ENCODE results near the gene MYO7B. TPM values are rescaled to one million over a fixed set of nuclear protein-coding genes. Genes with fewer than 3 reads are reported as not detected.

MYO7B gene
- total RNA-seq, 6 experiments from 2014 or later = 0.74 to 1.3 (median 0.98) TPM

GRCh38 chr2:127609031-127609751, 73.7 kb downstream of the MYO7B start:
- H3K9me3 Mint-ChIP-seq = peaks cover 21% of the 10 kb centered on the region
- H3K27me3 Mint-ChIP-seq (ENCODE audit: insufficient read depth) = no peaks in the 10 kb centered on the region; the same call in 1 of the 2 replicates
- no peak for TF ChIP-seq CTCF (IDR thresholded peaks at IDR 0.05)
- peaks cover 35% of the 10 kb centered on the region for H3K36me3 Mint-ChIP-seq (ENCODE audit: low read depth)
- DNase-seq = no peak
- H3K4me3 Mint-ChIP-seq = no peak overlapping the region
- H3K4me1 Mint-ChIP-seq (ENCODE audit: low read depth) = peaks cover 3% of the 10 kb centered on the region
- no peak overlapping the region for H3K27ac Mint-ChIP-seq

DNA sequence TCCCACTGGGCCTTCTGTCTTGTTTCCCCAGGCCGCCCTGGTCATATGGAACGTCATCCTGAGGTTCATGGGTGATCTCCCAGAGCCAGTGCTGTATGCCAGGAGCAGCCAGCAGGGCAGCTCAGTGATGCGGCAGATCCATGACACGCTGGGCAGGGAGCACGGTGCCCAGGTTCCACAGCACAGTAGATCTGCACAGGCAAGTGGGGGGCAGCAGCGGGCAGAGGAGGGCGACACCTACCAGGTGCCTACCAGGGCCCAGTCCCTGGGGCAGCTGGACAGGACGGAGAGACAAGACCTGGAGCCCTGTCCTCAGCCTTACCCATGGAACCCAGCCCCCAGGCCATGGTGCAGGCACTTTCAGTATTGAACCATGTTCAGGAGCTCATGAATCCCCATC, 74.3 kb downstream of the MYO7B start:
- no peak overlapping the region for H3K4me3 Mint-ChIP-seq
- DNase-seq = no peak
- H3K27ac Mint-ChIP-seq = no peak overlapping the region
- TF ChIP-seq CTCF (IDR thresholded peaks at IDR 0.05) = no peak
- H3K9me3 Mint-ChIP-seq = peaks cover 17% of the 10 kb centered on the region
- H3K27me3 Mint-ChIP-seq (ENCODE audit: insufficient read depth) = no peaks in the 10 kb centered on the region; the same call in 1 of the 2 replicates
- H3K36me3 Mint-ChIP-seq (ENCODE audit: low read depth) = peaks cover 28% of the 10 kb centered on the region
- peaks cover 9% of the 10 kb centered on the region for H3K4me1 Mint-ChIP-seq (ENCODE audit: low read depth)

DNA sequence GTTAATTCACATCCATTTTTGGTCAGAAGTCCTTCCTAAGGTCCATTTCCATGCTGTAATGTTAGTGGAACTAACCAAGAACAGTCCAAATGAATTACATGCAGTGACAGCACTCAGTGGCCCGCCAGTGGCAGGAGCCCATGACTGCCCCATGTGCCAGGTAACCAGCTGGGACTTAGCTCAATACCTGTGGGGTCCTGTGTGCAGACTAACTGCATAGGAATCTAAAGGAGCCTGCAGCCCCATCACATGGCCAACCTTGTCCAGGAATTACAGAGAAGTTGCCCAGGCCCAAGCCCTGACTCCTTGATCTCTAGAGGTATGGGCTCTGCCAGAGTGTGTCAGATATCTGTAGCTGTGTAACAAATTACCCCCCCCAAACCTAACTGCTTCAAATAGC, 75.1 kb downstream of the MYO7B start:
- H3K4me3 Mint-ChIP-seq = no peak overlapping the region
- peaks cover 17% of the 10 kb centered on the region for H3K9me3 Mint-ChIP-seq
- peaks cover 3% of the 10 kb centered on the region for H3K27me3 Mint-ChIP-seq (ENCODE audit: insufficient read depth)
- no peak for DNase-seq
- peaks cover 27% of the 10 kb centered on the region for H3K36me3 Mint-ChIP-seq (ENCODE audit: low read depth)
- no peak overlapping the region for H3K27ac Mint-ChIP-seq
- H3K4me1 Mint-ChIP-seq (ENCODE audit: low read depth) = peaks cover 17% of the 10 kb centered on the region
- no peak for TF ChIP-seq CTCF (IDR thresholded peaks at IDR 0.05)

DNA sequence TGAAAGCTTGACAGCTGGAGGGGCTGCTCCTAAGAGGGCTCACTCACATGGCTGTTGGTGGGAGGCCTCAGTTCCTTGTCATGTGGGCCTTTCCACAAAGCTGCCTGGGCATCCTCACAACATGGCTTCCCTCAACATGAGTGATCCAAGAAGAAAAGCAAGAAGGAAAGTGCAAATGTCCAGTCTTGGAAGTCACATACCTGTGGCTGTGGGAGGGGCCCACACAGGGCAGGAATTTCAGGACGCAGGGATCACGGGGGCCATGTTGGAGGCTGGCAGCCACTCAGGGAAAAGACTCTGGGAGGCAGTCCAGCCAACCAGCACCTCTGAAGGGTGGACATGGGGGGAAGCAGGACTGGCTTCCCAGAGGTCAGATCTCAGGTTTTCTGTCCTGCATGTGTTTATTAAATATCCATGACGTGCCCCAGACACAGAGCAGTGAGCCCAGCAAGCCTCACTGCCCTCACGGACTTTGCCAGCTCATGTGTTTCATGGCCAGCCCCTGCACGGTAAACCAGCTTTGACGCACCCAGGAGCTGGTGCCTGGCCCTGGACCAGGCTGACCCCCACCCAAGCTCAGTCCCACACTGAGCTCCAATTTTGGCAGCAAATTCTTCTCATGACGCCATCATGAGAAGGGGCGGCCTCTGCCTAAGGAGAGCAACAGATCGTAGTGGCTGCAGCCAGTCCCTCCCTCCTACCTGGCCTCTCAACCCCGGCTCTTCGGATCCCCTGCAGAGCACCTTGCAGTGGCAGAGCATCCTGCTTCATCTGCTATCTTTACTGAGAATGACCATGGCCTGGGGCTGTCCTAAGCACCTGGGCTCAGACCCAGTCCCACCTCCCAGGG, 75.8 kb downstream of the MYO7B start:
- TF ChIP-seq CTCF (IDR thresholded peaks at IDR 0.05) = no peak
- Mint-ChIP-seq H3K4me3 (no peak overlapping the region), H3K27me3 (ENCODE audit: insufficient read depth) (peaks cover 3% of the 10 kb centered on the region), H3K4me1 (ENCODE audit: low read depth) (peaks cover 24% of the 10 kb centered on the region), H3K9me3 (peaks cover 17% of the 10 kb centered on the region), H3K36me3 (ENCODE audit: low read depth) (peaks cover 27% of the 10 kb centered on the region), H3K27ac (no peak overlapping the region)
- DNase-seq = no peak

DNA sequence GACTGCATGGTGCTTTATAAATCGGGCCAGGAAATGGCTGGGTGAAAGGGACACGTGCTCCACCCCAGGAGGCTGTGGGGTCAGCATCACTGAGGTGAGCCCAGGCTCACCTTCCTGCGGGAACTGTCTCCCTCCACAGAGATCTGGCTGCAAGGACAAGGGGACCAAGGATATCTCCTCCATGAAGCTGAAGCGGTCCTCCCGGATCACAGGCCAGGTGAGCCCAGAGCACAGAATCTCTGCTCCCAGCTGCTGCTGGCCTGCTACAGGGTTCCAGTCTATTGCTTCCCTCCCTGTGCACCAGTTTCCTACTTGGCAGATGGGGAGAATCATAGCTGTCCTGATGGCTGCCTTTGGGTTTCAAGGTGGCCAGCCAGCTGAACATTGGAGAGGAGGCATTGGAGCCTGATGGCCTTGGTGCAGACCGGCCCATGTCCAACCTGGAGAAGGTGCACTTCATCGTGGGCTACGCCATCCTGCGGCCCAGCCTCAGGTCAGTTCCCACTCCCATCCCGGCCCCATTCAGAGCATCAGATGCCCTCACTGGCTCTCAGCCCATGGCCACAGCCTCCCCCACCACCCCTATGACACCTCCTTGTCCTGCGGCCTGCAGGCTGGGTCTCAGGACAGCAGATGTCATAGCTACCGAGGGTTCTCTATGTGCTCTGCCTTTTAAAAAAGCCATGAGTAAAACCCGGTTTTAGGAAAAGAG, 76.8 kb downstream of the MYO7B start:
- H3K4me3 Mint-ChIP-seq = no peak overlapping the region
- H3K4me1 Mint-ChIP-seq (ENCODE audit: low read depth) = peaks cover 34% of the 10 kb centered on the region
- no peak for TF ChIP-seq CTCF (IDR thresholded peaks at IDR 0.05)
- peaks cover 27% of the 10 kb centered on the region for H3K36me3 Mint-ChIP-seq (ENCODE audit: low read depth)
- DNase-seq = no peak
- H3K9me3 Mint-ChIP-seq = peaks cover 17% of the 10 kb centered on the region
- H3K27ac Mint-ChIP-seq = no peak overlapping the region
- peaks cover 3% of the 10 kb centered on the region for H3K27me3 Mint-ChIP-seq (ENCODE audit: insufficient read depth)

All from HFFc6 (cell line).